A549 (cell line): ENCODE measurements around the gene MYO1D.

Source experiments
- CEBPB ChIP-seq, 2 experiments: fragments of >200 bp in 1 of 2; sonication (Bioruptor Twin) in 1 of 2; formaldehyde crosslinking in 1 of 2; IDR thresholded peaks; 2 replicates each; pipeline ENCODE4 v1.6.1; 2012 to 2016
- POLR2A ChIP-seq: IDR thresholded peaks from 2 replicates; pipeline ENCODE4 v1.6.1; 2012; ENCODE audit warnings: mild to moderate bottlenecking, low read length
- RAD21 ChIP-seq, 2 experiments: fragments of >200 bp in 1 of 2; sonication (Bioruptor Twin) in 1 of 2; formaldehyde crosslinking in 1 of 2; IDR thresholded peaks in 1 of 2; conservative IDR thresholded peaks in 1 of 2; 2 replicates in 1 of 2; 3 replicates in 1 of 2; pipeline ENCODE4 v1.6.1; 2012 to 2018; ENCODE audit warnings: inconsistent platforms in 1 of 2
- RNF2 ChIP-seq: fragments of 200-600 bp; sonication (generic); IDR thresholded peaks from 2 replicates; pipeline ENCODE4 v1.6.1; 2016; ENCODE audit warnings: low read depth, mild to moderate bottlenecking, antibody characterized with exemption, moderate library complexity, borderline replicate concordance
- SMC3 ChIP-seq: fragments of >200 bp; sonication (Bioruptor Twin); formaldehyde crosslinking; IDR thresholded peaks from 3 replicates; pipeline ENCODE4 v1.6.1; 2018; ENCODE audit warnings: inconsistent platforms
- TF ChIP-seq, protein P1 (sequence below): fragments of >200 bp; sonication (Bioruptor Twin); formaldehyde crosslinking; IDR thresholded peaks from 3 replicates; pipeline ENCODE4 v1.5.1; 2016

DNA sequence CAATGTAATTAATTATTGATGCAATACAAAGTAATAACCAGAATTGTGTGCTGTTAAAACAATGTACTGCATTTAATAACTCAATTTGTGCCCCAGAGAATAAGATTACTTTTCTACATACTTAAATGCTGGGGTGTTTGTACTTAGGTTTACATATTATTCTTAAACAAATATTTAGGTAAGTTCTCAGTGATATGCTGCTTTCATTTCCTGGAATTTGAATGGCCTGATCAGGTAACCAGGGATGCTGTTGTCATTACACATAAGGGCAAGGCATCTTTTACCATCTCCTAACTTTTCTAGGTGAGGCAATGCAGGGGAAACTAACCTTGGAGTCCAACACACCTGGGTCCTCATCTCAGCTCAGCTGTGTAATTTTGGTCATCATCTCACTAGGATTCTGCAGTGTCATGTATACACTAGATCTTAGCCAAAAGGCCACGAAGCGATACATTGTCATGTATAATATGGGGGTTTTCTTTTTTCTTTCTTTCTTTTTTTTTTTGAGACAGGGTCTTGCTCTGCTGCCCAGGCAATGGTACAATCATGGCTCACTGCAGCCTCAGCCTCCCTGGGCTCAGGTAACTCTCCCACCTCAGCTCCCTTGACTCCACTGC lies 45.2 kb downstream of the MYO1D start:
- TF ChIP-seq, protein P1, sequence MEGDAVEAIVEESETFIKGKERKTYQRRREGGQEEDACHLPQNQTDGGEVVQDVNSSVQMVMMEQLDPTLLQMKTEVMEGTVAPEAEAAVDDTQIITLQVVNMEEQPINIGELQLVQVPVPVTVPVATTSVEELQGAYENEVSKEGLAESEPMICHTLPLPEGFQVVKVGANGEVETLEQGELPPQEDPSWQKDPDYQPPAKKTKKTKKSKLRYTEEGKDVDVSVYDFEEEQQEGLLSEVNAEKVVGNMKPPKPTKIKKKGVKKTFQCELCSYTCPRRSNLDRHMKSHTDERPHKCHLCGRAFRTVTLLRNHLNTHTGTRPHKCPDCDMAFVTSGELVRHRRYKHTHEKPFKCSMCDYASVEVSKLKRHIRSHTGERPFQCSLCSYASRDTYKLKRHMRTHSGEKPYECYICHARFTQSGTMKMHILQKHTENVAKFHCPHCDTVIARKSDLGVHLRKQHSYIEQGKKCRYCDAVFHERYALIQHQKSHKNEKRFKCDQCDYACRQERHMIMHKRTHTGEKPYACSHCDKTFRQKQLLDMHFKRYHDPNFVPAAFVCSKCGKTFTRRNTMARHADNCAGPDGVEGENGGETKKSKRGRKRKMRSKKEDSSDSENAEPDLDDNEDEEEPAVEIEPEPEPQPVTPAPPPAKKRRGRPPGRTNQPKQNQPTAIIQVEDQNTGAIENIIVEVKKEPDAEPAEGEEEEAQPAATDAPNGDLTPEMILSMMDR, result no peak
- TF ChIP-seq SMC3 (no peak), CEBPB (IDR thresholded peaks at IDR 0.05) (no peak), RAD21 (conservative IDR thresholded peaks at IDR 0.05 in 1 of 2, IDR thresholded peaks at IDR 0.05 in 1 of 2) (no peak), RNF2 (no peak), POLR2A (no peak)
